HUES6 (cell line): Measurements from ENCODE around the gene DAGLA.

ENCODE experiments used
- H3K27ac ChIP-seq: 2 replicates; pipeline ENCODE4 v1.7.0; 2013; ENCODE audit warnings: low read depth, mild to moderate bottlenecking, low read length, inconsistent platforms
- H3K27me3 ChIP-seq: 2 replicates; pipeline ENCODE4 v1.6.1; 2013; ENCODE audit warnings: low read length; ENCODE audit not compliant: control insufficient read depth, insufficient read depth
- H3K36me3 ChIP-seq: 2 replicates; pipeline ENCODE4 v1.6.1; 2013; ENCODE audit warnings: low read length; ENCODE audit not compliant: control insufficient read depth, insufficient read depth
- H3K4me1 ChIP-seq: 2 replicates; pipeline ENCODE4 v1.6.1; 2013; ENCODE audit warnings: low read length; ENCODE audit not compliant: control insufficient read depth, insufficient read depth
- H3K4me3 ChIP-seq: 2 replicates; pipeline ENCODE4 v1.5.1; 2013; ENCODE audit warnings: low read depth, low read length
- H3K9ac ChIP-seq: one replicate; pipeline ENCODE4 v1.6.1; 2013; ENCODE audit warnings: mild to moderate bottlenecking, low read length
- H3K9me3 ChIP-seq: 2 replicates; pipeline ENCODE4 v1.6.1; 2013; ENCODE audit warnings: low read depth, low read length; ENCODE audit not compliant: control insufficient read depth, insufficient read depth

DAGLA gene

GRCh38 chr11:61752117-61752924 is 72.1 kb downstream of the DAGLA start, which contains the start of gene MYRF:
Gene MYRF (plus strand): TSS chr11:61752636. CDS start chr11:61752745, 109 bp downstream.
- Histone ChIP-seq H3K27ac (no peak within 1 kb of the TSS), H3K4me3 (peak within 1 kb of the TSS; percentile 69), H3K9me3 (no peaks in the 10 kb centered on the region), H3K36me3 (no peaks in the 10 kb centered on the region), H3K9ac (peak within 1 kb of the TSS; percentile 66), H3K27me3 (peaks cover 29% of the 10 kb centered on the region), H3K4me1 (peaks cover 74% of the 10 kb centered on the region)

- Histone ChIP-seq H3K4me3 (peak overlapping the region; percentile 69), H3K9ac (peak overlapping the region; percentile 66), H3K36me3 (no peaks in the 10 kb centered on the region), H3K27me3 (peaks cover 29% of the 10 kb centered on the region), H3K9me3 (no peaks in the 10 kb centered on the region), H3K27ac (no peak overlapping the region), H3K4me1 (peaks cover 72% of the 10 kb centered on the region)
These were observed 72.8 kb downstream of the DAGLA start for GRCh38 chr11:61752925-61753521.

GRCh38 chr11:61753672-61754071 is 73.5 kb downstream of the DAGLA start:
- H3K27ac ChIP-seq: no peak overlapping the region; the same call in 1 of the 2 replicates
- peaks cover 66% of the 10 kb centered on the region for H3K4me1 ChIP-seq
- no peak overlapping the region for H3K9ac ChIP-seq
- no peaks in the 10 kb centered on the region for H3K36me3 ChIP-seq
- peaks cover 29% of the 10 kb centered on the region for H3K27me3 ChIP-seq
- H3K9me3 ChIP-seq: no peaks in the 10 kb centered on the region
- H3K4me3 ChIP-seq: peak overlapping the region; percentile 69; the same call in 1 of the 2 replicates

- H3K27ac ChIP-seq: no peak overlapping the region; the same call in 1 of the 2 replicates
- peaks cover 54% of the 10 kb centered on the region for H3K4me1 ChIP-seq
- no peaks in the 10 kb centered on the region for H3K36me3 ChIP-seq
- H3K4me3 ChIP-seq: peak overlapping the region; percentile 28; the same call in 1 of the 2 replicates
- H3K9me3 ChIP-seq: no peaks in the 10 kb centered on the region
- peak overlapping the region; percentile 55 for H3K9ac ChIP-seq
- peaks cover 29% of the 10 kb centered on the region for H3K27me3 ChIP-seq
These were observed 74.6 kb downstream of the DAGLA start for GRCh38 chr11:61754534-61755482.

GRCh38 chr11:61756147-61756451 is 75.9 kb downstream of the DAGLA start:
- peaks cover 58% of the 10 kb centered on the region for H3K4me1 ChIP-seq
- H3K36me3 ChIP-seq: no peaks in the 10 kb centered on the region
- H3K9me3 ChIP-seq: no peaks in the 10 kb centered on the region
- H3K9ac ChIP-seq: no peak overlapping the region
- no peak overlapping the region for H3K4me3 ChIP-seq
- H3K27ac ChIP-seq: no peak overlapping the region
- peaks cover 25% of the 10 kb centered on the region for H3K27me3 ChIP-seq

GRCh38 chr11:61756452-61757212 is 76.4 kb downstream of the DAGLA start:
- Histone ChIP-seq H3K27ac (no peak overlapping the region), H3K9me3 (no peaks in the 10 kb centered on the region), H3K4me1 (peaks cover 63% of the 10 kb centered on the region), H3K36me3 (no peaks in the 10 kb centered on the region), H3K27me3 (peaks cover 24% of the 10 kb centered on the region), H3K9ac (peak overlapping the region; percentile 42), H3K4me3 (no peak overlapping the region)

GRCh38 chr11:61757213-61757862 is 77.1 kb downstream of the DAGLA start:
- peaks cover 66% of the 10 kb centered on the region for H3K4me1 ChIP-seq

GRCh38 chr11:61760946-61761345 is 80.8 kb downstream of the DAGLA start:
- H3K27me3 ChIP-seq: no peaks in the 10 kb centered on the region
- H3K9me3 ChIP-seq: no peaks in the 10 kb centered on the region
- H3K4me3 ChIP-seq: no peak overlapping the region
- peaks cover 57% of the 10 kb centered on the region for H3K4me1 ChIP-seq
- no peak overlapping the region for H3K9ac ChIP-seq
- H3K27ac ChIP-seq: no peak overlapping the region
- no peaks in the 10 kb centered on the region for H3K36me3 ChIP-seq

More at GRCh38 chr11:61757213-61757862, 77.1 kb downstream of the DAGLA start:
- H3K27me3 ChIP-seq: peaks cover 18% of the 10 kb centered on the region
- H3K27ac ChIP-seq: no peak overlapping the region
- H3K9ac ChIP-seq: peak overlapping the region; percentile 0
- H3K9me3 ChIP-seq: no peaks in the 10 kb centered on the region
- H3K4me3 ChIP-seq: no peak overlapping the region
- H3K36me3 ChIP-seq: no peaks in the 10 kb centered on the region

GRCh38 chr11:61761440-61762222 is 81.4 kb downstream of the DAGLA start:
- Histone ChIP-seq H3K9me3 (no peaks in the 10 kb centered on the region), H3K4me1 (peaks cover 50% of the 10 kb centered on the region), H3K9ac (no peak overlapping the region), H3K27ac (no peak overlapping the region), H3K4me3 (no peak overlapping the region), H3K36me3 (no peaks in the 10 kb centered on the region), H3K27me3 (no peaks in the 10 kb centered on the region)
